ENCODE results near the gene ANKRD23. TPM values are rescaled to one million over a fixed set of nuclear protein-coding genes. Genes with fewer than 3 reads are reported as not detected.

The ANKRD23 gene
- total and polyA plus RNA-seq, 2 of the 13 experiments (the other 11 are each of a cell fraction or from before 2014, with no cell fraction given), result 1.5 to 1.6 TPM

DNA sequence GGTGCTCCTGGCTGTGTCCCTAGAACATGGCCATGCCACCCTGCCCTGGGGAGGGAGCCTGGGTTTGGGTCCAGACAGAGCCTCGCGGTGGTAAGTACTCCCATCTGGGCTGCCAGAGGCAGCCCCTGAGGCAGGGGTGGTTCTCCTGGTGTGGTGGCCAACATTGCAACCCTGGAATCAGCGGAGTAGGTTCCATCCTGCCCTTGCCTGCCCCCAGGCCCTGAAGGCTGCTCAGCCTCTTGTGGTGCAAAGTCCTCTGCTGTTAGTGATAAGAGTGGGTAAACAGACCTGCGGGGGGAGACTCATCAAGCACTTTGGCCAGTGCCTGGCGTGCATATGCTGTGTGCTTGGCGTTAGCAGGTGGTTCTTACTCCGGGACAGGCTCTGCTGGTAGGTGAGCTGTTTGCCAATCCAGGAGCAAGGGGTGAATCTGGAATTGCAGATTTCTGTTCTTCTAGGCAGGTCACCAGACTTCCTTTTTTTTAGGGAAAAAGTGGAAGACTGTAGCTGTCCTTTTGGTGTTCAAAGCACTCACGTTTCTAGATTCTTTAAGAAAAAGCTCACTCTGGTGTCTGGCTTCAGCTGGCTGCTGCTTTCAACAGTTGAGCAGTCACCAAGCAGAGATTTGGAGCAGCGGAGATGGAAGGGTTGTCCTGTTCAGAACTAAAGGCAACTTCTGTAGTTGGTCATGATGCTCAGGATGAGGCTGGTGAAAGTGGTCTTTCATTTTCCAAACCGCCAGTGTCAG, 24.5 kb downstream of the ANKRD23 start (continued):
- TF ChIP-seq, protein P1, sequence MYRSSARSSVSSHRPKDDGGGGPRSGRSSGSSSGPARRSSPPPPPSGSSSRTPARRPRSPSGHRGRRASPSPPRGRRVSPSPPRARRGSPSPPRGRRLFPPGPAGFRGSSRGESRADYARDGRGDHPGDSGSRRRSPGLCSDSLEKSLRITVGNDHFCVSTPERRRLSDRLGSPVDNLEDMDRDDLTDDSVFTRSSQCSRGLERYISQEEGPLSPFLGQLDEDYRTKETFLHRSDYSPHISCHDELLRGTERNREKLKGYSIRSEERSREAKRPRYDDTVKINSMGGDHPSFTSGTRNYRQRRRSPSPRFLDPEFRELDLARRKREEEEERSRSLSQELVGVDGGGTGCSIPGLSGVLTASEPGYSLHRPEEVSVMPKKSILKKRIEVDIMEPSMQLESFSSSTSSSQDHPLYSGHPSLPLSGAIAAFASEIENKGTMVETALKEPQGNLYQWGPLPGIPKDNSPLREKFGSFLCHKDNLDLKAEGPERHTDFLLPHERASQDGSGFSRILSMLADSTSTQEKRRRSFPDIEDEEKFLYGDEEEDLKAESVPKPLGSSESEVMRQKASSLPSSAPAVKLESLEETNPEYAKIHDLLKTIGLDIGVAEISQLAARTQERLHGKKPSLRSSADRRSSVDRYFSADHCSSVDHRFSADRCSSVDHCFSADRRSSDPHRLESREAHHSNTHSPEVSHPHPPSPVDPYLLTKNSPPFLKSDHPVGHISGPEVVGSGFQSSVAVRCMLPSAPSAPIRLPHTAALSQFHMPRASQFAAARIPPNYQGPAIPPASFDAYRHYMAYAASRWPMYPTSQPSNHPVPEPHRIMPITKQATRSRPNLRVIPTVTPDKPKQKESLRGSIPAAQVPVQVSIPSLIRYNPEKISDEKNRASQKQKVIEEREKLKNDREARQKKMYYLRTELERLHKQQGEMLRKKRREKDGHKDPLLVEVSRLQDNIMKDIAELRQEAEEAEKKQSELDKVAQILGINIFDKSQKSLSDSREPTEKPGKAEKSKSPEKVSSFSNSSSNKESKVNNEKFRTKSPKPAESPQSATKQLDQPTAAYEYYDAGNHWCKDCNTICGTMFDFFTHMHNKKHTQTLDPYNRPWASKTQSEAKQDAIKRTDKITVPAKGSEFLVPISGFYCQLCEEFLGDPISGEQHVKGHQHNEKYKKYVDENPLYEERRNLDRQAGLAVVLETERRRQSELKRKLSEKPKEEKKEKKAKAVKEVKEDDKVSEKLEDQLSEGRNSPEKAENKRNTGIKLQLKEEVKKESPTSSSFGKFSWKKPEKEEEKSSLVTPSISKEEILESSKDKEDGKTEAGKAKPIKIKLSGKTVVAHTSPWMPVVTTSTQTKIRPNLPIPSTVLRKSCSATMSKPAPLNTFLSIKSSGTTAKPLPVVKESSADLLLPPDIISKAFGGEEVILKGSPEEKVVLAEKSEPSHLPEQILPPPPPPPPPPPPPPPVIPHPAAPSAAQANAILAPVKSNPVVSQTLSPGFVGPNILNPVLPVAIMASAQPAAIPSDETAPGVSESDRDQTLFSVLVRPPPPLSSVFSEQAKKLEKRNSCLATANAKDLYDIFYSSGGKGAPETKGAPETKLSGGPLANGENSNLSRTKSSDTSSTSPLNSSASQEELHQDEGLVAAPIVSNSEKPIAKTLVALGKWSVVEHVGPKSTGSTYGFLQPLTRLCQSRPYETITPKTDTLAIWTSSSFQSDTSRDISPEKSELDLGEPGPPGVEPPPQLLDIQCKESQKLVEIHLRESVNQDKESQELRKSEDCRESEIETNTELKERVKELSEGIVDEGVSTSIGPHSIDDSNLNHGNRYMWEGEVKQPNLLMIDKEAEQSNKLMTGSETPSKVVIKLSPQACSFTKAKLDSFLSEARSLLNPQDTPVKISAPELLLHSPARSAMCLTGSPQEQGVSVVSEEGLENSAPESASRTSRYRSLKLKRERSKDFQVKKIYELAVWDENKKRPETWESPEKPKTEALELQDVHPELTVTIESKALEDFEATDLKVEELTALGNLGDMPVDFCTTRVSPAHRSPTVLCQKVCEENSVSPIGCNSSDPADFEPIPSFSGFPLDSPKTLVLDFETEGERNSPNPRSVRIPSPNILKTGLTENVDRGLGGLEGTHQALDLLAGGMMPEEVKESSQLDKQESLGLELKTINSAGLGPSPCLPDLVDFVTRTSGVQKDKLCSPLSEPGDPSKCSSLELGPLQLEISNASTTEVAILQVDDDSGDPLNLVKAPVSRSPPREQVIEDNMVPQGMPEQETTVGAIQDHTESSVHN (CRISPR knock-in tag; IDR thresholded peaks at IDR 0.05), result peak; percentile 80; the same call in 1 of the 2 replicates
- TF ChIP-seq BRCA1 (CRISPR knock-in tag; IDR thresholded peaks at IDR 0.05) (peak; percentile 89), AGO2 (optimal IDR thresholded peaks at IDR 0.05; ENCODE audit: low read depth, low read length) (no peak), ZNF138 (CRISPR knock-in tag; IDR thresholded peaks at IDR 0.05; ENCODE audit: low read depth) (peak; percentile 71; the same call in 1 of the 2 replicates), ZNF549 (CRISPR knock-in tag; IDR thresholded peaks at IDR 0.05) (peak; percentile 70; the same call in 1 of the 2 replicates), NFYC (CRISPR knock-in tag; IDR thresholded peaks at IDR 0.05) (peak; percentile 64; the same call in 1 of the 2 replicates), TCF12 (IDR thresholded peaks at IDR 0.05) (no peak), TCF12 (CRISPR knock-in tag; IDR thresholded peaks at IDR 0.05) (peak; percentile 53; the same call in 1 of the 2 replicates), FOXK2 (IDR thresholded peaks at IDR 0.05) (peak; percentile 47; the same call in 1 of the 2 replicates)
- TF ChIP-seq, protein P2, sequence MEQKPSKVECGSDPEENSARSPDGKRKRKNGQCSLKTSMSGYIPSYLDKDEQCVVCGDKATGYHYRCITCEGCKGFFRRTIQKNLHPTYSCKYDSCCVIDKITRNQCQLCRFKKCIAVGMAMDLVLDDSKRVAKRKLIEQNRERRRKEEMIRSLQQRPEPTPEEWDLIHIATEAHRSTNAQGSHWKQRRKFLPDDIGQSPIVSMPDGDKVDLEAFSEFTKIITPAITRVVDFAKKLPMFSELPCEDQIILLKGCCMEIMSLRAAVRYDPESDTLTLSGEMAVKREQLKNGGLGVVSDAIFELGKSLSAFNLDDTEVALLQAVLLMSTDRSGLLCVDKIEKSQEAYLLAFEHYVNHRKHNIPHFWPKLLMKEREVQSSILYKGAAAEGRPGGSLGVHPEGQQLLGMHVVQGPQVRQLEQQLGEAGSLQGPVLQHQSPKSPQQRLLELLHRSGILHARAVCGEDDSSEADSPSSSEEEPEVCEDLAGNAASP (CRISPR knock-in tag; IDR thresholded peaks at IDR 0.05; ENCODE audit: borderline replicate concordance), result peak; percentile 99
- TF ChIP-seq, protein P3, sequence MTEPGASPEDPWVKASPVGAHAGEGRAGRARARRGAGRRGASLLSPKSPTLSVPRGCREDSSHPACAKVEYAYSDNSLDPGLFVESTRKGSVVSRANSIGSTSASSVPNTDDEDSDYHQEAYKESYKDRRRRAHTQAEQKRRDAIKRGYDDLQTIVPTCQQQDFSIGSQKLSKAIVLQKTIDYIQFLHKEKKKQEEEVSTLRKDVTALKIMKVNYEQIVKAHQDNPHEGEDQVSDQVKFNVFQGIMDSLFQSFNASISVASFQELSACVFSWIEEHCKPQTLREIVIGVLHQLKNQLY (CRISPR knock-in tag; IDR thresholded peaks at IDR 0.05), result peak; percentile 94
- TF ChIP-seq, protein P4, sequence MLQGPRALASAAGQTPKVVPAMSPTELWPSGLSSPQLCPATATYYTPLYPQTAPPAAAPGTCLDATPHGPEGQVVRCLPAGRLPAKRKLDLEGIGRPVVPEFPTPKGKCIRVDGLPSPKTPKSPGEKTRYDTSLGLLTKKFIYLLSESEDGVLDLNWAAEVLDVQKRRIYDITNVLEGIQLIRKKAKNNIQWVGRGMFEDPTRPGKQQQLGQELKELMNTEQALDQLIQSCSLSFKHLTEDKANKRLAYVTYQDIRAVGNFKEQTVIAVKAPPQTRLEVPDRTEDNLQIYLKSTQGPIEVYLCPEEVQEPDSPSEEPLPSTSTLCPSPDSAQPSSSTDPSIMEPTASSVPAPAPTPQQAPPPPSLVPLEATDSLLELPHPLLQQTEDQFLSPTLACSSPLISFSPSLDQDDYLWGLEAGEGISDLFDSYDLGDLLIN (CRISPR knock-in tag; IDR thresholded peaks at IDR 0.05; ENCODE audit: borderline replicate concordance), result no peak
- TF ChIP-seq, protein P5, sequence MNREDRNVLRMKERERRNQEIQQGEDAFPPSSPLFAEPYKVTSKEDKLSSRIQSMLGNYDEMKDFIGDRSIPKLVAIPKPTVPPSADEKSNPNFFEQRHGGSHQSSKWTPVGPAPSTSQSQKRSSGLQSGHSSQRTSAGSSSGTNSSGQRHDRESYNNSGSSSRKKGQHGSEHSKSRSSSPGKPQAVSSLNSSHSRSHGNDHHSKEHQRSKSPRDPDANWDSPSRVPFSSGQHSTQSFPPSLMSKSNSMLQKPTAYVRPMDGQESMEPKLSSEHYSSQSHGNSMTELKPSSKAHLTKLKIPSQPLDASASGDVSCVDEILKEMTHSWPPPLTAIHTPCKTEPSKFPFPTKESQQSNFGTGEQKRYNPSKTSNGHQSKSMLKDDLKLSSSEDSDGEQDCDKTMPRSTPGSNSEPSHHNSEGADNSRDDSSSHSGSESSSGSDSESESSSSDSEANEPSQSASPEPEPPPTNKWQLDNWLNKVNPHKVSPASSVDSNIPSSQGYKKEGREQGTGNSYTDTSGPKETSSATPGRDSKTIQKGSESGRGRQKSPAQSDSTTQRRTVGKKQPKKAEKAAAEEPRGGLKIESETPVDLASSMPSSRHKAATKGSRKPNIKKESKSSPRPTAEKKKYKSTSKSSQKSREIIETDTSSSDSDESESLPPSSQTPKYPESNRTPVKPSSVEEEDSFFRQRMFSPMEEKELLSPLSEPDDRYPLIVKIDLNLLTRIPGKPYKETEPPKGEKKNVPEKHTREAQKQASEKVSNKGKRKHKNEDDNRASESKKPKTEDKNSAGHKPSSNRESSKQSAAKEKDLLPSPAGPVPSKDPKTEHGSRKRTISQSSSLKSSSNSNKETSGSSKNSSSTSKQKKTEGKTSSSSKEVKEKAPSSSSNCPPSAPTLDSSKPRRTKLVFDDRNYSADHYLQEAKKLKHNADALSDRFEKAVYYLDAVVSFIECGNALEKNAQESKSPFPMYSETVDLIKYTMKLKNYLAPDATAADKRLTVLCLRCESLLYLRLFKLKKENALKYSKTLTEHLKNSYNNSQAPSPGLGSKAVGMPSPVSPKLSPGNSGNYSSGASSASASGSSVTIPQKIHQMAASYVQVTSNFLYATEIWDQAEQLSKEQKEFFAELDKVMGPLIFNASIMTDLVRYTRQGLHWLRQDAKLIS (CRISPR knock-in tag; IDR thresholded peaks at IDR 0.05), result 0 out of 2 replicates have a peak, but pooled peaks have one; percentile 10

Data from HepG2 (cell line).